HAP-1 (cell line): ENCODE measurements around the gene SLC41A3.
"Not testable (repeated sequence)": the region's sequence is repeated elsewhere in the genome, so short reads cannot be mapped to it uniquely, and the experiment has no call there.

Source experiments
- DNase-seq, 2 experiments: peaks; one replicate each; pipeline ENCODE4 v3.0.0-alpha.2; 2016 to 2020; ENCODE audit warnings: low spot score in 2 of 2
- H3K27me3 ChIP-seq: fragments of 250-450 bp; sonication (Bioruptor Pico); 2 replicates; pipeline ENCODE4 v1.5.1; 2020; ENCODE audit warnings: low read depth, mild to moderate bottlenecking, moderate library complexity
- H3K36me3 ChIP-seq: fragments of 250-450 bp; sonication (Bioruptor Pico); replicated peaks from 2 replicates; pipeline ENCODE4 v1.5.1; 2020; ENCODE audit warnings: mild to moderate bottlenecking
- H3K4me1 ChIP-seq: fragments of 250-450 bp; sonication (Bioruptor Pico); 2 replicates; pipeline ENCODE4 v1.5.1; 2020; ENCODE audit warnings: mild to moderate bottlenecking
- H3K4me3 ChIP-seq: fragments of 250-450 bp; sonication (Bioruptor Pico); 2 replicates; pipeline ENCODE4 v1.5.1; 2020; ENCODE audit warnings: mild to moderate bottlenecking, moderate library complexity
- H3K9me3 ChIP-seq: fragments of 250-450 bp; sonication (Bioruptor Pico); 2 replicates; pipeline ENCODE4 v1.5.1; 2020; ENCODE audit warnings: mild to moderate bottlenecking, moderate library complexity
- in situ Hi-C: fragments of 300-500 bp; cut with MboI; formaldehyde crosslinking; loops from 3 replicates; pipeline ENCODE4 v1.14.3; 2020; ENCODE audit warnings: low sequenced_read_pairs, inconsistent platforms, mixed read lengths

SLC41A3 gene

DNA sequence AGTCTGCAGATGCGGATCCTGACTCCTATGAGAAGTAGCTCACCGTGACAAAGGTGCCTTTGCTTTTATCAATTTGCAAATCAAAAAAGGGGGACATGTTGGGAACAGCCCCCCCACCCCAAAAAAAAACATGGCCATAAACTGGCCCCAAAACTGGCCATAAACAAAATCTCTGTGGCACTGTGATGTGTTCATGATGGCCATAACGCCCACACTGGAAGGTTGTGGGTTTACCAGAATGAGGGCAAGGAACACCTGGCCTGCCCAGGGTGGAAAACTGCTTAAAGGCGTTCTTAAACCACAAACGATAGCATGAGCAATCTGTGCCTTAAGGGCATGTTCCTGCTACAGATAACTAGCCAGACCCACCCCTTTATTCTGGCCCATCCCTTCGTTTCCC is 12.3 kb upstream of the SLC41A3 start:
- H3K9me3 ChIP-seq, in situ Hi-C loops, H3K36me3 ChIP-seq, H3K4me3 ChIP-seq, H3K4me1 ChIP-seq, DNase-seq, H3K27me3 ChIP-seq: not testable (repeated sequence)

DNA sequence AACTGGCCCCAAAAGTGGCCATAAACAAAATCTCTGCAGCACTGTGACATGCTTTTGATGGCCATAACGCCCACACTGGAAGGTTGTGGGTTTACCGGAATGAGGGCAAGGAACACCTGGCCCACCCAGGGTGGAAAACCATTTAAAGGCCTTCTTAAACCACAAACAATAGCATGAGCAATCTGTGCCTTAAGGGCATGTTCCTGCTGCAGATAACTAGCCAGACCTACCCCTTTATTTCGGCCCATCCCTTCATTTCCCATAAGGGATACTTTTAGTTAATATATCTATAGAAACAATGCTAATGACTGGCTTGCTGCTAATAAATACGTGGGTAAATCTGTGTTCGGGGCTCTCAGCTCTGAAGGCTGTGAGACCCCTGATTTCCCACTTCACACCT is 8.2 kb upstream of the SLC41A3 start:
- H3K27me3 ChIP-seq, H3K9me3 ChIP-seq, DNase-seq, H3K36me3 ChIP-seq, H3K4me3 ChIP-seq, in situ Hi-C loops, H3K4me1 ChIP-seq: not testable (repeated sequence)

DNA sequence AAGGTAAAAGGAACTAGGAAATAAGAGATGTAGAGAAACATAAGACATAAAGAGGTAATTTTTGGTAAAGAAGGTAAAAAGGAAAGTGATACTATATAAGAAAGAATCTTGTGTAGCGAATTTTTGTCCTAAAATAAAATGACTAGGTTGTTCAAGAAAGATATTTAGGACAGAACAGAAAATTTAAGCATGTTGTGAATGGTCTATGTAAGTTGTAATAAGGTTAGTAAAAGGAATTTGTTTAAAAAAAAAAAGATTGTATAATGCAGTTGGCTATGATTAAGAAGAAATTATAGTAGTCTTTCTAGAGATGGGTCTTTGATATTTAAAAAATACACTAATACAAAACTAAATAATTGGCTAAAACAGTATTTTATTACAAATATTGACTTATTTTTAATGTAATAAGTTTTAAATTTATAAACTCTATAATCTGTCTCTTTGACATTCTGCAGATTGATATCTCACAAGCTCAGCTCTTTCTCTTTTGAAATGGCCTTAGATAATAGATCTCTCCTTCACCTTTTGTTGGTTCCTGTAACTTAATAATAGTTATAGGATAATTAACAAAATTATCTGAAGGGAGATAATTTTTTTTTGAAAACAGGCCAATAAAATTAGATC is 3.7 kb upstream of the SLC41A3 start:
- Histone ChIP-seq H3K36me3 (no peaks in the 10 kb centered on the region), H3K9me3 (0 out of 2 replicates have a peak, but pooled peaks cover 8% of the 10 kb centered on the region), H3K27me3 (no peaks in the 10 kb centered on the region), H3K4me3 (no peak overlapping the region), H3K4me1 (peaks cover 9% of the 10 kb centered on the region)
- in situ Hi-C loops, result no loop called here
- no peak for DNase-seq

DNA sequence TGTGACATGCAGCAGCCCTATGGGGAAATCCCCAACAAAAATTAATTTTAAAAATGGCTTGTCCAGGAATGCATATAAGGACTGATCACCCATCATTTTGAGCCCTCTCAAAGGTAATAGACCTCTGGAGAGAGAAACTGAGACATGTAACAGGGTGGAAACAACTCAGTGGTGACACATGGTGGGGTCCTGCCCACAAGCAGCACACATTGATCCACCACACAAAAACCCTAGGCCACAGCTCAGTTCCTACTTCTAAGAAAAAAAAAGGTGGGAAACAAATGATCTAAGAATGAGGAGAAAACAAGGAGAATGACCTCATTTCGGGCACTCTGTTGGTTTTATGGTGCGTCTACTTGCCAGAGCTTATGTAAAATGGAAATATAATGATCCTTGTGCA is 1.9 kb upstream of the SLC41A3 start:
- Histone ChIP-seq H3K4me1 (peaks cover 9% of the 10 kb centered on the region), H3K4me3 (no peak overlapping the region), H3K9me3 (0 out of 2 replicates have a peak, but pooled peaks cover 8% of the 10 kb centered on the region), H3K27me3 (no peaks in the 10 kb centered on the region), H3K36me3 (no peaks in the 10 kb centered on the region)
- no peak for DNase-seq
- in situ Hi-C loops, result no loop called here

DNA sequence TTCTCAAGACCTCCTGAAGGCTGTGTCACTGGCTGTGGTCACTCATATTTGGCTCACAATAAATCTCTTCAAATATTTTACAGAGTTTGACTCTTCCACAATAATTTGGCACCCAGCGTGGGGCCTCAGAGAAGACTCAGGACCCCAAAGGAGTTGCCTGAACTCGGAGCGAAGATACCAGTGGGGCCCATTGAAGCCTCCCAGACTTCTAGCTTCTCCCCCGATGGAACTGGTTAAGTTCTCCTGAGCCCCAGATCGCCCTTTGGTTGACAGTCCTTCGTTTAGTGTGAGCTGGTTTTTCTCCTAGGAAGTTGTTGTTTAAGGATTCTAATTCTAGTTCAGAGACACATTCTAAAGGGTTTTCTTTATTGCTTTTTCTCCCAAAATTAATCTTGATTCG is 1.4 kb upstream of the SLC41A3 start:
- no peak for DNase-seq
- Histone ChIP-seq H3K4me1 (peaks cover 9% of the 10 kb centered on the region), H3K27me3 (no peaks in the 10 kb centered on the region), H3K36me3 (no peaks in the 10 kb centered on the region), H3K4me3 (no peak overlapping the region), H3K9me3 (peaks cover 10% of the 10 kb centered on the region; the same call in 1 of the 2 replicates)
- in situ Hi-C loops, result no loop called here

DNA sequence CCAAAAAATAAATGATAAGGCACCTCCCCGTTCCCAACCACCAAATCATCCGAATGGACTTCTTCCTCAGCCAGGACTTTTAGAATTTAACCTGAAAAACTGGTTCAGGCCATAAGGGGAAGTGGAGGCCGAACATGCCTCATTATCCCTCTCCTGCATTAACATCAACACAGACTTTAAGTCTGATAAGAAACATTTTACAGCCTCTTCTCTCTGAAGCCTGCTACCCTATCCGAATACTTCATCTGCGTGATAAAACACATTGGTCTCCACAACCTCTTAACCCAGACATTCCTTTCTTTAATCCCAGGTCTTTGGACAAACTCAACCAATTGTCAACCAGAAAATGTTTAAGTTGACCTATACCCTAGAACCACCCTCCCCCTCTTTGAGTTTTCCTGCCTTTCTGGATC is 850 bp upstream of the SLC41A3 start:
- Histone ChIP-seq H3K27me3 (no peaks in the 10 kb centered on the region), H3K9me3 (peaks cover 13% of the 10 kb centered on the region), H3K4me1 (peaks cover 9% of the 10 kb centered on the region), H3K36me3 (no peaks in the 10 kb centered on the region), H3K4me3 (peak overlapping the region; percentile 53)
- in situ Hi-C loops, result no loop called here
- DNase-seq, result no peak

DNA sequence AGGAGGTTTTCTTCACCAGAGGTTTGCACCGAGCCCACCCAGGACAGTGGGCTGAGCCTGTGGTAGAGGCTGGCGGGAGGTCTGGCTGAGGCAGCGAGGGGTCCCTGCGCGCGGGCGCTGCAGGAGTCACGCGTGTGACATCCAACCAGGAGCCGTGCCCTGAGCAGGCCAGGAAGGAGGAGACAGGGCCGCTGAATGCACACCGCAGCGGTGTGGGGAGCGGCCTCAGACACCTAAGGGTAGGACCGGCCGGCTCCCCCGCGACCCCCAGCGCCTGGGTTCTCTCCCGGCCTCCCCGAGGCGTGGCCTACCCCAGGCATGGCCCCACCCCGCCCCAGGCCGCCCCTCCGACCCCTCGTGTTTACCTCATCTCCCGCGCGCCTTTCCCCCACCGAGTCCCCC is 412 bp downstream of the SLC41A3 start:
- peaks cover 9% of the 10 kb centered on the region for H3K4me1 ChIP-seq
- peak; percentile 46 to 72 for DNase-seq
- in situ Hi-C loops, result no loop called here

DNA sequence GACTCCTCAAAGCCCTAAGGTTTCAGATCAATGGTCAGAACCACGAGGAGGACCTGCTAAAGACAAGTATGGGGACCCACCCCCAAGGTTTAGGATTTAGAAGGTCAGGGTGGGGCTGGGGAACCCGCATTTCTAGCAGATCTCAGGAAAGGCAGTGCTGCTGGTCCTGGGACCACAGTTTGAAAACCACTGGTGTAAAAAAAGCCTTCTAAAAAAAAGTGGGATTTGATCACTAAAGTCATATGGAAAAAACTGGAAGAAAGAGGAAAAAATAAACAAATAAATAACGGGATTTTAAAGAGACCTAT is 832 bp downstream of the SLC41A3 start:
- DNase-seq, result no peak
- Histone ChIP-seq H3K27me3 (no peaks in the 10 kb centered on the region), H3K4me1 (peaks cover 9% of the 10 kb centered on the region), H3K4me3 (peak overlapping the region; percentile 53), H3K36me3 (no peaks in the 10 kb centered on the region), H3K9me3 (peaks cover 13% of the 10 kb centered on the region)
- in situ Hi-C loops, result no loop called here

More for the DNA sequence above, 412 bp downstream of the SLC41A3 start:
- Histone ChIP-seq H3K27me3 (no peaks in the 10 kb centered on the region), H3K9me3 (peaks cover 13% of the 10 kb centered on the region), H3K4me3 (peak overlapping the region; percentile 53), H3K36me3 (no peaks in the 10 kb centered on the region)

DNA sequence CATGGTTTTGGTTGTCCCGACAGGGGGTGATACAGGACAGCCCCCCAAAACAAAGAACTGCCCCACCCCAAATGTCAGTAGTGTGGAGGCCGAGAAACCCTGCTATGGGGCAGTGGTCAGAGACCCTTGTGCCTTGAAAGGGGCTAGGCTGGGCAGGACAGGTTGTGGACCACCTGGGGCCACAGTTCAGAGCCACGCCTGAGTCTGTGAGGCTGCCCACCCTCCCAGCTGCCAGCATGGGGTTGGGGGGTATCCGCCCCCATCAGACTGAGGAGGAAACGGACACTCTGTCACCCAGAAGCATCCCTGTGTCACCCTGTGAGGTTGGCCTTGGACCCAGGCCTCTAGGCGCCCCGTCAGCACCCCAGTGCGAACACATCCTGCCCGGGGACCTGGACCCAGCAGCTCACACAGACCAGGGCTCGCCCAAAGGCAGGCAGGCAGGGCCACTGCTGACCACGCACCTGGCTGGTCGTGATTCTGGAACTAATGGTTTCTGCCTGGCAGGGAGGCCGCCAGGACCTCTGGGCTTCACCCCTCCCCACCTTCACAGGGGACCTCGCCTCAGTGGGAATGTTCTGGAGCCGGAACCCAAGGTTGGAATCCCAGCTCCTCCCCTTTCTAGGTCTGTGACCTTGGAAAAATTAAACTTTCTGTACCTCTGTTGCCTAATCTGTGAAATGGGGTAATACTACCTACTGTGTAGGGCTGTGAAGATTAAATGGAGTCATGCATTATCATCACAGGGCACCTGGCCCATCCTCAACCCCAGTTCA is 1.4 kb downstream of the SLC41A3 start:
- Histone ChIP-seq H3K27me3 (no peaks in the 10 kb centered on the region), H3K9me3 (peaks cover 13% of the 10 kb centered on the region), H3K36me3 (no peaks in the 10 kb centered on the region), H3K4me3 (peak overlapping the region; percentile 53), H3K4me1 (peaks cover 9% of the 10 kb centered on the region)
- no peak for DNase-seq
- in situ Hi-C loops, result no loop called here

DNA sequence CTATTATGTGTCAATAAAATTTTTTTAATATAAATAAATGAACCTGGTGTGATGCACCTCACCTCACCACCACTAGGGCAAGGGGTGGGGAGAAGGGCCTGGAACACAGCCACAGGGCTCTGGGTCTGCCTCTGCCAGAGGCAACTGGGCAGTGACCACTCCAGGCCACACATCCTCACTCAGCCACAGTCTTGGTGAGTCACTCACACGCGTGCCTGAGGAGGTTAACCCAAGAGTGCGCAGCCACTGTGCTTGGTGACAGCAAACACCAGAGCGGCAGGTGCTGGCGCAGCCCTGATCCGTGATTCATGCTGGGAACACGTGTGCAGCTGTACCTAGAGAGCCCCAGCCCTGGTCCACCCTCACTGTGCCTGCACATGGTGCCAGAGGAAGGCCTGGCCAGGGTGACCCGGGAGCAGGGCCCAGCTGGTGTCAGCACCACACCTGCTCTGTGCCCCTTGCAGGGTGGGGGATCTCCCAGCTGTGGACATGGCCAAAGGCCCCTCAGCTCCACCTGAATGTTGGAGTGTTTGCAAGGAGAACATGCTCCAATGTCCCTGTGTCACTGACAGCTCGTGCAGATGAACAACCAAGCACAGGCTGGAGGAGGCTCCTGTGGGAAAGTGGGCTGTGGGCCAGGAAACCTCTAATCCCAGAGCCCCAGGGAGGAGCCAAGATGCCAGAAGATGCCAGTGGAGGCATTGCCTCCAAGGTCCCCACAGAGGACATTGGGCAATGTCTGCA is 2.1 kb downstream of the SLC41A3 start:
- H3K36me3 ChIP-seq, result no peaks in the 10 kb centered on the region
- H3K27me3 ChIP-seq, result no peaks in the 10 kb centered on the region
- H3K4me3 ChIP-seq, result no peak overlapping the region
- H3K9me3 ChIP-seq, result peaks cover 10% of the 10 kb centered on the region
- peaks cover 9% of the 10 kb centered on the region for H3K4me1 ChIP-seq
- in situ Hi-C loops, result no loop called here
- DNase-seq, result peak in 1 of 2 experiments; percentile 29

DNA sequence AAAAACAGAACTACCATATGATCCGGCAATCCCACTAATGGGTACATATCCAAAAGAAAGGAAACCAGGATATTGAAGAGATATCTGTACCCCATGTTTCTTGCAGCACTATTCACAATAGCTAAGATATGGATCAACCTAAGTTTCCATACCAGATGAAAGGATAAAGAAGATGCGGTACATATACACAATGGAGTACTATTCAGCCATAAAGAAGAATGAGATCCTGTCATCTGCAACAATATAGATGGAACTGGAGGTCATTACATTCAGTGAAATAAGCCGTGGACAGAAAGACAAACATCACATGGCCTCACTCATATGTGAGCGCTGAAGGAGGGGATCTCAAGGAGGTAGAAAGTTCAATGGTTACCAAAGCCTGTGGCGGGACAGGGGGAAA is 3.0 kb downstream of the SLC41A3 start:
- no peak overlapping the region for H3K4me3 ChIP-seq
- H3K36me3 ChIP-seq, result no peaks in the 10 kb centered on the region
- H3K27me3 ChIP-seq, result no peaks in the 10 kb centered on the region
- DNase-seq, result no peak
- peaks cover 10% of the 10 kb centered on the region for H3K9me3 ChIP-seq
- peaks cover 12% of the 10 kb centered on the region for H3K4me1 ChIP-seq
- in situ Hi-C loops, result no loop called here

DNA sequence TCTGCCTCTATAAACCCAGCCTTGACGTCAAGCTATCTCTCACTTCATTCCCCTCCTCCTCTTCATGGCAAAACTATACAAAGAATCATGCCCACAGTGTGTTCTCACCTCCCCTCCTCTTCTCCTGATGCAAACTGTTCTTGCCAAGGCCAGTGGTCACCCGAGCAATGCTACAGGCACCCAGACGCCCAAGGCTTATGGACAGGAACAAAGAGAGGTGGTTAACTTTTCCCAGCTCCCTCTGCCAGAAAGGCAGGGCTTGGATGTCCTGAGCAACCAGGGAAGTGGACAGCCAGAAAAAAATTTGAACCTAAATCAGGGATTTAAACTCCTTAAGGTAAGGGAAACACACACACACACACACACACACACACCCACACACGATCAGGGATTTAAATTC is 5.1 kb downstream of the SLC41A3 start:
- Histone ChIP-seq H3K9me3 (peaks cover 7% of the 10 kb centered on the region), H3K4me1 (peaks cover 6% of the 10 kb centered on the region), H3K4me3 (no peak overlapping the region), H3K27me3 (no peaks in the 10 kb centered on the region), H3K36me3 (no peaks in the 10 kb centered on the region)
- no peak for DNase-seq
- in situ Hi-C loops, result no loop called here

DNA sequence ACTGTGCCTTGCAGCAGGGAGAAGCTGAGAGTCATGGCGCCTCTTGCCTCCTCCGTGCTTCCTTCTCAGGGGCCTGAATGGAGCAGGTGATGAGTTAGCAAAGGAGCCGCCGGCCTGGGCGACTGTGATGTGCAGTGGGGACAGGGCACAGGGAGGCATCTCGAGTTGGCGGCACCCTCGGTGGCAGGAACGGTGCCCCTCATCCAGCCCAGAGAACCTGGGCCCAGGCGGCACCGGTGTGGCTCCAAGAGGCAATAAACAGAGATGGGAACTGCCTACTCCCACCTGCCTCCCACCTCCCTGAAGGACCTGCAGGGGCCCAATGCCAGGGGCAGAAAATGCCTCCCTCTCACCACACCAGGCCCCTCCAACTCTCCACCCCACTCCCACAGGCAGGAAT is 6.2 kb downstream of the SLC41A3 start:
- Histone ChIP-seq H3K36me3 (no peaks in the 10 kb centered on the region), H3K27me3 (no peaks in the 10 kb centered on the region), H3K4me3 (no peak overlapping the region), H3K9me3 (peaks cover 7% of the 10 kb centered on the region), H3K4me1 (peaks cover 4% of the 10 kb centered on the region)
- no peak for DNase-seq
- in situ Hi-C loops, result no loop called here

DNA sequence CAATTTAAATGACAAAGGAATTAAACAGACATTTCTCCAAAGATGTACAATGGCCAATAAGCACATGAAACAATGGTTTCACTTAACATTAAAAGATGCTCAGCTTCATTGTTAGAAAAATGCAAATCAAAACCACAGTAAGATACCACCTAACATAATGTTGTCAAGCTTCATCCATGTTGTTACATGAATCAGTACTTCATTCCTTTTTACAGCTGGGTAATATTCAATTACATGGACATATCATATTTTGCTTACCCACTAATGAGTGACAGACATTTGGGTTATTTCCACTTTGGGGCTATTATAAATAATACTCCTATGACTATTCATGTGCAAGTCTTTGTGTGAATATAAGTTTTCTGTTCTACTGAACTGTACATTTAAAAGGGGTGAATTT is 7.8 kb downstream of the SLC41A3 start:
- H3K4me1 ChIP-seq, result peaks cover 4% of the 10 kb centered on the region
- peaks cover 7% of the 10 kb centered on the region for H3K9me3 ChIP-seq
- H3K4me3 ChIP-seq, result no peak overlapping the region
- H3K27me3 ChIP-seq, result no peaks in the 10 kb centered on the region
- H3K36me3 ChIP-seq, result no peaks in the 10 kb centered on the region
- no peak for DNase-seq
- in situ Hi-C loops, result no loop called here
